ENCODE data around the gene PRKAG1.

DNA sequence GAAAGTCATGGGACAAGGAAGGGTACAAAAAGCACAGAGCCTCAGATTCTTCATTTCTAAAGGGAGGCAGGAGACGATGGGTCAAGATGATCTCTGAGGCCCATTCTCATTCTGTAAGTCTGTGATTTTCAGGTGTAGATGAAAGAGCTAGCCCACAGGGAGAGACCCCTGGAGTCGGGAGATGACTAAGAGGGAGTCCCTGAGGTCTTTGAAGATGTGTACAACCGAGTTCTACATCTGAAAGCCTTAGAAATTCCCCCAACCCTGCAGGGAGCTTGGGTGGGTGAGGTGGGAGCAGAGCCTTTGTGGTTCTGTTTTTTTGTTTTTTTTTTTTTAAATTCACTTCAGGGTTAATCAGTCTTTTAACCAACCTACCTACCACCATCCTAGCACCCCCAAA, 50.1 kb downstream of the PRKAG1 start:
- TF ChIP-seq JUN (IDR thresholded peaks at IDR 0.05) (no peak), EHF (CRISPR knock-in tag; IDR thresholded peaks at IDR 0.05) (no peak), MYC (IDR thresholded peaks at IDR 0.05; ENCODE audit: borderline replicate concordance, low read length) (no peak), KDM5A (IDR thresholded peaks at IDR 0.05) (no peak), POLR2A (IDR thresholded peaks at IDR 0.05; ENCODE audit: low read length) (no peak), KDM1A (IDR thresholded peaks at IDR 0.05; ENCODE audit: low read depth) (no peak), ZFP36 (IDR thresholded peaks at IDR 0.05; ENCODE audit: borderline replicate concordance, partially characterized antibody) (no peak), CHD2 (IDR thresholded peaks at IDR 0.05; ENCODE audit: low read length, partially characterized antibody) (no peak)
- TF ChIP-seq, protein P1, sequence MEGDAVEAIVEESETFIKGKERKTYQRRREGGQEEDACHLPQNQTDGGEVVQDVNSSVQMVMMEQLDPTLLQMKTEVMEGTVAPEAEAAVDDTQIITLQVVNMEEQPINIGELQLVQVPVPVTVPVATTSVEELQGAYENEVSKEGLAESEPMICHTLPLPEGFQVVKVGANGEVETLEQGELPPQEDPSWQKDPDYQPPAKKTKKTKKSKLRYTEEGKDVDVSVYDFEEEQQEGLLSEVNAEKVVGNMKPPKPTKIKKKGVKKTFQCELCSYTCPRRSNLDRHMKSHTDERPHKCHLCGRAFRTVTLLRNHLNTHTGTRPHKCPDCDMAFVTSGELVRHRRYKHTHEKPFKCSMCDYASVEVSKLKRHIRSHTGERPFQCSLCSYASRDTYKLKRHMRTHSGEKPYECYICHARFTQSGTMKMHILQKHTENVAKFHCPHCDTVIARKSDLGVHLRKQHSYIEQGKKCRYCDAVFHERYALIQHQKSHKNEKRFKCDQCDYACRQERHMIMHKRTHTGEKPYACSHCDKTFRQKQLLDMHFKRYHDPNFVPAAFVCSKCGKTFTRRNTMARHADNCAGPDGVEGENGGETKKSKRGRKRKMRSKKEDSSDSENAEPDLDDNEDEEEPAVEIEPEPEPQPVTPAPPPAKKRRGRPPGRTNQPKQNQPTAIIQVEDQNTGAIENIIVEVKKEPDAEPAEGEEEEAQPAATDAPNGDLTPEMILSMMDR (IDR thresholded peaks at IDR 0.05), result no peak
- TF ChIP-seq, protein P2, sequence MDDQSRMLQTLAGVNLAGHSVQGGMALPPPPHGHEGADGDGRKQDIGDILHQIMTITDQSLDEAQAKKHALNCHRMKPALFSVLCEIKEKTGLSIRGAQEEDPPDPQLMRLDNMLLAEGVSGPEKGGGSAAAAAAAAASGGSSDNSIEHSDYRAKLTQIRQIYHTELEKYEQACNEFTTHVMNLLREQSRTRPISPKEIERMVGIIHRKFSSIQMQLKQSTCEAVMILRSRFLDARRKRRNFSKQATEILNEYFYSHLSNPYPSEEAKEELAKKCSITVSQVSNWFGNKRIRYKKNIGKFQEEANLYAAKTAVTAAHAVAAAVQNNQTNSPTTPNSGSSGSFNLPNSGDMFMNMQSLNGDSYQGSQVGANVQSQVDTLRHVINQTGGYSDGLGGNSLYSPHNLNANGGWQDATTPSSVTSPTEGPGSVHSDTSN (IDR thresholded peaks at IDR 0.05), result no peak

Data from A549 (cell line).